Trophoblast cell (in vitro differentiated cells and primary cell): ENCODE data around the gene FSCB.

Source experiments
- DNase-seq, 2 donors: peaks; one replicate each; pipeline ENCODE4 v3.0.0-alpha.2; 2016
- H2AFZ ChIP-seq: 2 replicates; pipeline ENCODE4 v1.6.1; 2013; ENCODE audit warnings: low read length, moderate library complexity, mild to moderate bottlenecking; ENCODE audit not compliant: insufficient read depth, poor library complexity
- H2AK5ac ChIP-seq: 2 replicates; pipeline ENCODE4 v1.6.1; 2013; ENCODE audit warnings: mild to moderate bottlenecking, low read length
- H2BK120ac ChIP-seq: 2 replicates; pipeline ENCODE4 v1.6.1; 2013; ENCODE audit warnings: low read length, mild to moderate bottlenecking, moderate library complexity; ENCODE audit not compliant: insufficient read depth, poor library complexity
- H2BK12ac ChIP-seq: 2 replicates; pipeline ENCODE4 v1.6.1; 2013; ENCODE audit warnings: mild to moderate bottlenecking, low read length, moderate library complexity
- H2BK5ac ChIP-seq: 2 replicates; pipeline ENCODE4 v1.6.1; 2013; ENCODE audit warnings: low read length, low read depth, moderate library complexity, mild to moderate bottlenecking; ENCODE audit not compliant: poor library complexity
- H3K14ac ChIP-seq: 2 replicates; pipeline ENCODE4 v1.6.1; 2013; ENCODE audit warnings: mild to moderate bottlenecking, low read length
- H3K18ac ChIP-seq: 2 replicates; pipeline ENCODE4 v1.6.1; 2013; ENCODE audit warnings: mild to moderate bottlenecking, low read length
- H3K23ac ChIP-seq: 2 replicates; pipeline ENCODE4 v1.6.1; 2013; ENCODE audit warnings: low read length
- H3K27ac ChIP-seq: 2 replicates; pipeline ENCODE4 v1.5.1; 2013; ENCODE audit warnings: low read depth, mild to moderate bottlenecking, inconsistent platforms, low read length, moderate library complexity
- H3K27me3 ChIP-seq: 2 replicates; pipeline ENCODE4 v1.6.1; 2013; ENCODE audit warnings: inconsistent platforms, mild to moderate bottlenecking, low read length, moderate library complexity; ENCODE audit not compliant: insufficient read depth
- H3K36me3 ChIP-seq, 2 experiments: 1 replicate in 1 of 2; 2 replicates in 1 of 2; pipeline ENCODE4 v1.6.1; 2013; ENCODE audit warnings: low read length in 2 of 2, mild to moderate bottlenecking in 2 of 2, moderate library complexity in 1 of 2; ENCODE audit not compliant: insufficient read depth in 2 of 2, control insufficient read depth in 1 of 2
- H3K4ac ChIP-seq: 2 replicates; pipeline ENCODE4 v1.6.1; 2013; ENCODE audit warnings: low read depth, mild to moderate bottlenecking, low read length, moderate library complexity
- H3K4me1 ChIP-seq, 2 experiments: 1 replicate in 1 of 2; 2 replicates in 1 of 2; pipeline ENCODE4 v1.6.1; 2013; ENCODE audit warnings: low read length in 2 of 2, mild to moderate bottlenecking in 2 of 2, moderate library complexity in 1 of 2; ENCODE audit not compliant: insufficient read depth in 2 of 2, control insufficient read depth in 1 of 2
- H3K4me2 ChIP-seq: 2 replicates; pipeline ENCODE4 v1.6.1; 2013; ENCODE audit warnings: inconsistent platforms, mild to moderate bottlenecking, low read length, moderate library complexity
- H3K4me3 ChIP-seq: 2 replicates; pipeline ENCODE4 v1.5.1; 2013; ENCODE audit warnings: mild to moderate bottlenecking, low read depth, low read length, inconsistent platforms
- H3K79me1 ChIP-seq: one replicate; pipeline ENCODE4 v1.6.1; 2013; ENCODE audit warnings: low read length
- H3K79me2 ChIP-seq: 2 replicates; pipeline ENCODE4 v1.6.1; 2013; ENCODE audit warnings: low read length, mild to moderate bottlenecking; ENCODE audit not compliant: control insufficient read depth, insufficient read depth, poor library complexity
- H3K9ac ChIP-seq: 2 replicates; pipeline ENCODE4 v1.6.1; 2013; ENCODE audit warnings: mild to moderate bottlenecking, low read length
- H3K9me3 ChIP-seq: 2 replicates; pipeline ENCODE4 v1.6.1; 2013; ENCODE audit warnings: low read depth, mild to moderate bottlenecking, control low read depth, inconsistent platforms, low read length; ENCODE audit not compliant: insufficient read depth
- H4K12ac ChIP-seq: 2 replicates; pipeline ENCODE4 v1.6.1; 2013; ENCODE audit warnings: low read depth, mild to moderate bottlenecking, low read length, moderate library complexity
- H4K8ac ChIP-seq: 2 replicates; pipeline ENCODE4 v1.6.1; 2013; ENCODE audit warnings: low read depth, mild to moderate bottlenecking, low read length, moderate library complexity
- H4K91ac ChIP-seq: one replicate; pipeline ENCODE4 v1.6.1; 2013; ENCODE audit warnings: low read depth, mild to moderate bottlenecking, low read length, moderate library complexity
- WGBS: extraction: QIAGEN DNeasy Blood & Tissue Kit; methylation state at CpG from one replicate; pipeline ENCODE4 v1.1.7; 2013; ENCODE audit warnings: missing lambda C conversion rate; ENCODE audit not compliant: insufficient read length, insufficient coverage; ENCODE audit errors: extremely low coverage; 5-methylcytosine and 5-hydroxymethylcytosine counted together

The FSCB gene

DNA sequence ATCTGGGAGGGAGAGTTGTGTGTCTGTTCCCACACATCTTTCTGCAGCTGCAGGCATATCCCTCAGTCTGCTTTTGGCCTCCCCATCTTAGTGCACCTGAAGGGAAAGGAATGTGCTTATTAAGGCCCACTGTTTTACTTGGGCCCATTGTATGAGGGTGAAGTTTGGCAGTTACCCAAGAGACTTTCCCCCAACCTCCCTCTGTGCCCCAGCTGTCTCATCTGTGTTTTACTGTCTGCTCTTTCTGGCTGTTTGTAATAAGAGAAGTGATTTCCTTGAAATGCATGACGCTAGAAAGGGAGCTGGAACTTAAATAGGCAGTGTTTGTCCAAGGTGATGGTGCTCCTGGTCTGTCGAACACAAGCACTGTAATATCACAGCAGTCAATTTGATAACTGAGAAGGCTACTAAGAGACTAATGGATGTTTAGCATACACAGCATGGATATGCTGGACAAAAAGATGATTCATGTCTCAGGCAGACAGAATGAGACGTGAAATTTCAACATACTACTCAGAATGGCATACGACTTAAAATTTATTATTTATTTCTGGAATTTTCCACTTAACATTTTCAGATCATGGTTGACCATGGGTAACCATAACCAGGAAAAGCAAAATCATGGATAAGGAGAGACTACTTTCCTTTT is 43.6 kb downstream of the FSCB start:
- H3K79me1 ChIP-seq, result no peaks in the 10 kb centered on the region
- H4K91ac ChIP-seq, result no peak overlapping the region
- no peak overlapping the region for H2BK5ac ChIP-seq
- H2AFZ ChIP-seq, result no peak overlapping the region
- no peak overlapping the region for H2AK5ac ChIP-seq
- H3K4me3 ChIP-seq, result no peak overlapping the region
- no peaks in the 10 kb centered on the region for H3K79me2 ChIP-seq
- H4K12ac ChIP-seq, result no peak overlapping the region
- no peak overlapping the region for H2BK12ac ChIP-seq
- H3K23ac ChIP-seq, result no peak overlapping the region
- H4K8ac ChIP-seq, result no peak overlapping the region
- H2BK120ac ChIP-seq, result no peak overlapping the region
- H3K4ac ChIP-seq, result no peak overlapping the region
- no peak overlapping the region for H3K14ac ChIP-seq
- no peaks in the 10 kb centered on the region for H3K4me1 ChIP-seq
- no peaks in the 10 kb centered on the region for H3K36me3 ChIP-seq
- H3K9ac ChIP-seq, result no peak overlapping the region
- no peak overlapping the region for H3K4me2 ChIP-seq
- WGBS, result no CpG with 5 or more reads among the region's 4 CpGs
- H3K9me3 ChIP-seq, result no peaks in the 10 kb centered on the region
- H3K27me3 ChIP-seq, result no peaks in the 10 kb centered on the region
- no peak for DNase-seq
- H3K18ac ChIP-seq, result no peak overlapping the region
- H3K27ac ChIP-seq, result no peak overlapping the region

DNA sequence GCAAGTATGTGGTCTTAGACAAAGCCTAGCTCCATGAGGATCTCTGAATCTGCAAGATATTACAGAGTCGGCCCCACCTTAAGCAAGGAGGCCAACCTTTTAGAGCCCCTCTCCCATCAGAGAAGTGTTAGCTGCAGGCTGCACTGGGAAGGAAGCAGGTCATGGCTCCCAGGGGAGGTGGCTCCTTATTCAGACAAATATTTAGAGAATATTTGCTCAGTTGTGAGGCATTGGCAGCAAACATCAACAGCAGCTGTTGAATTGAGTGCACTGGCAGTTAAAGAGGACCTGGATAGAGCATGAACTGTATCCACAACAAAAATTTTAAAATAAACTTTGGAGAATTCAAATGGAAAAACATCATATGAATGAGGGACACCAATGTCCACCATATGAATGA is 44.7 kb downstream of the FSCB start:
- Histone ChIP-seq H3K4me1 (no peaks in the 10 kb centered on the region), H3K23ac (no peak overlapping the region), H3K9me3 (no peaks in the 10 kb centered on the region), H4K8ac (no peak overlapping the region), H3K36me3 (no peaks in the 10 kb centered on the region), H3K79me2 (no peaks in the 10 kb centered on the region), H2AK5ac (no peak overlapping the region), H3K14ac (no peak overlapping the region), H4K91ac (no peak overlapping the region), H3K27ac (no peak overlapping the region), H2BK5ac (no peak overlapping the region), H3K9ac (no peak overlapping the region), H3K27me3 (no peaks in the 10 kb centered on the region), H4K12ac (no peak overlapping the region), H3K4me2 (no peak overlapping the region), H3K18ac (no peak overlapping the region), H2AFZ (no peak overlapping the region), H3K79me1 (no peaks in the 10 kb centered on the region), H2BK120ac (no peak overlapping the region), H3K4ac (no peak overlapping the region), H2BK12ac (no peak overlapping the region), H3K4me3 (no peak overlapping the region)
- DNase-seq, result no peak
- WGBS, result no CpG with 5 or more reads among the region's 1 CpG

DNA sequence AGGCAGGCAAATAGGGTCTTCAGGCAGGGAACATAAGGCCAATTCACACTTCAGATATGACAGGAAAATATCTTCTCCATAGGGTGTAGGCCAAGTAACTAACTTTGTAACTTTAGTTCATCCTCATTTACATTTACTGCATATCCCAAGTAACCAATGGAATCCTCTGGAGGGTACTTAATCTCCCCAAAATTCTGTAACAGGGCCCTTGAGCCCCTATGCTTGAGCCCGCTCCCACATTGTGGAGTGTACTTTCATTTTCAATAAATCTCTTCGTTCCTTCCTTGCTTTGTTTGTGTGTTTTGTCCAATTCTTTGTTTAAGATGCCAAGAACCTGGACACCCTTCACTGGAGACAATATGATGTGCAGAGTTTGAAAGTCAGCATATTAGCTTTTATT is 45.3 kb downstream of the FSCB start:
- no peak overlapping the region for H2AFZ ChIP-seq
- no peak overlapping the region for H2BK5ac ChIP-seq
- H3K23ac ChIP-seq, result no peak overlapping the region
- H3K14ac ChIP-seq, result no peak overlapping the region
- H4K12ac ChIP-seq, result no peak overlapping the region
- no peaks in the 10 kb centered on the region for H3K9me3 ChIP-seq
- H2BK12ac ChIP-seq, result no peak overlapping the region
- no peaks in the 10 kb centered on the region for H3K79me2 ChIP-seq
- DNase-seq, result no peak
- H3K27ac ChIP-seq, result no peak overlapping the region
- H3K27me3 ChIP-seq, result no peaks in the 10 kb centered on the region
- no peak overlapping the region for H2AK5ac ChIP-seq
- H2BK120ac ChIP-seq, result no peak overlapping the region
- H4K8ac ChIP-seq, result no peak overlapping the region
- H3K4ac ChIP-seq, result no peak overlapping the region
- no peak overlapping the region for H3K4me3 ChIP-seq
- H3K36me3 ChIP-seq, result no peaks in the 10 kb centered on the region
- H3K18ac ChIP-seq, result no peak overlapping the region
- no peak overlapping the region for H3K9ac ChIP-seq
- no CpG with 5 or more reads among the region's 2 CpGs for WGBS
- H3K4me1 ChIP-seq, result no peaks in the 10 kb centered on the region
- no peak overlapping the region for H3K4me2 ChIP-seq
- no peaks in the 10 kb centered on the region for H3K79me1 ChIP-seq
- no peak overlapping the region for H4K91ac ChIP-seq
